Hepatocyte (in vitro differentiated cells): ENCODE data around the gene TMEM33.

Experiments
- CTCF ChIP-seq: fragments of 200-600 bp; sonication (generic); IDR thresholded peaks from 2 replicates; pipeline ENCODE4 v1.5.1; 2016; ENCODE audit warnings: antibody characterized with exemption, mild to moderate bottlenecking; ENCODE audit not compliant: poor library complexity
- EZH2 ChIP-seq: fragments of 200-600 bp; sonication (generic); IDR thresholded peaks from 2 replicates; pipeline ENCODE4 v1.6.1; 2016; ENCODE audit warnings: antibody characterized with exemption, mild to moderate bottlenecking, borderline replicate concordance
- EZH2phosphoT487 ChIP-seq: fragments of 200-600 bp; sonication (generic); IDR thresholded peaks from one replicate; pipeline ENCODE4 v1.6.1; 2018; ENCODE audit warnings: antibody characterized with exemption, mild to moderate bottlenecking, low read depth, moderate library complexity; ENCODE audit not compliant: unreplicated experiment, severe bottlenecking

GRCh38 chr4:41994461-41994985 is 59.3 kb downstream of the TMEM33 start:
- TF ChIP-seq CTCF (no peak), EZH2 (no peak), EZH2phosphoT487 (no peak)
